HFF-Myc (cell line): Measurements from ENCODE around the gene FAM222A.

Experiments
- DNase-seq: peaks from one replicate; pipeline ENCODE4 v3.0.0-alpha.2; 2011; ENCODE audit warnings: low read depth; ENCODE audit errors: extremely low read depth
- H3K4me3 ChIP-seq: replicated peaks from 2 replicates; pipeline ENCODE4 v1.5.1; 2011; ENCODE audit warnings: low read depth, mild to moderate bottlenecking, control low read depth, low read length
- CTCF ChIP-seq: IDR thresholded peaks from 2 replicates; pipeline ENCODE4 v1.5.1; 2012; ENCODE audit warnings: mild to moderate bottlenecking, low read depth, low read length, control low read depth; ENCODE audit errors: missing control alignments

Gene FAM222A

DNA sequence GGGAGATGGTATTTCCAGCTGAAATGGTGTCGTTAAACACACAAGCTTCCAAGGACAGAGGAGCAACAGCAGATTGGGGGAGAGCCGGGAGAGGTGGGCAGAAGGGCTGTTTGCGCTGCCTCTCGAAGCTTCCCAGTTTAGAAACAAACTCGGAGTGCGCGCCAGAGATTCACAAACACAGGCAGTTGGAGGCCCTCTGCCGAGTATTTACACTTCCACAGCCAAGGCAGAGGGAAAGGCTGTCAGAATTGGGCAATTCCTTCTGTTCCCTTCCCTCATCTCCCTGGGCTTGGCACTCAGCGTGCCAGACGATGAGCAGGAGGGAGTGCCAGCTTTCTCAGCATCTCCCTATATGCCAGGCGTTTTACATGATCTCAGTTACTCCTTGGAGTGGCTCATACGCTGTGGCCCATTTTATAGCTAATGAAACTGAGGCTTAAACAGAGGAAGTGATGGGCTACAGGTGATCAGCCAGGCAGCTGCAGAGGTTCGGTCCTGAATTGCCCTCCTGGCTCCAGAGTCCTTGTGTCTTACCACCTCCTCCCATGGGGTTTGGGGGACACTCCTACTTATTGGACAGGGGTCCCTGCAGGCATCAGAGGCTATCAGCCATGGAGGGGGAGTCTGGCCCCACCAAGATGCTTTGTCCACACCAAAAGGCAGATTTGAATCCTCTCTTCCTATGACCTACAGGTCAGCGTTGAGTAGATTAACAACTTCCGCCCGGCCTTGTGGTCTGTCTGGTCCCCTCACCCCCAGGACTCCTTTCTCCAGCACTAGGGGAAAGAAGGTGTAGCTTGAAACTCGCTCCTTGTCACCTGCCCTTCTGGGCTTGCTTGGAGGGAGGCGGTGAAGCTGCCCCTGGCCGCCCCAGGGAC, 3.1 kb downstream of the FAM222A start:
- no peak for TF ChIP-seq CTCF
- DNase-seq: no peak
- H3K4me3 ChIP-seq: no peak overlapping the region

GRCh38 chr12:109717390-109718357, 4.0 kb downstream of the FAM222A start:
- no peak overlapping the region for H3K4me3 ChIP-seq
- no peak for DNase-seq
- no peak for TF ChIP-seq CTCF

- no peak for TF ChIP-seq CTCF
- no peak for DNase-seq
- H3K4me3 ChIP-seq: no peak overlapping the region
These were observed 4.8 kb downstream of the FAM222A start for GRCh38 chr12:109718390-109718789.

DNA sequence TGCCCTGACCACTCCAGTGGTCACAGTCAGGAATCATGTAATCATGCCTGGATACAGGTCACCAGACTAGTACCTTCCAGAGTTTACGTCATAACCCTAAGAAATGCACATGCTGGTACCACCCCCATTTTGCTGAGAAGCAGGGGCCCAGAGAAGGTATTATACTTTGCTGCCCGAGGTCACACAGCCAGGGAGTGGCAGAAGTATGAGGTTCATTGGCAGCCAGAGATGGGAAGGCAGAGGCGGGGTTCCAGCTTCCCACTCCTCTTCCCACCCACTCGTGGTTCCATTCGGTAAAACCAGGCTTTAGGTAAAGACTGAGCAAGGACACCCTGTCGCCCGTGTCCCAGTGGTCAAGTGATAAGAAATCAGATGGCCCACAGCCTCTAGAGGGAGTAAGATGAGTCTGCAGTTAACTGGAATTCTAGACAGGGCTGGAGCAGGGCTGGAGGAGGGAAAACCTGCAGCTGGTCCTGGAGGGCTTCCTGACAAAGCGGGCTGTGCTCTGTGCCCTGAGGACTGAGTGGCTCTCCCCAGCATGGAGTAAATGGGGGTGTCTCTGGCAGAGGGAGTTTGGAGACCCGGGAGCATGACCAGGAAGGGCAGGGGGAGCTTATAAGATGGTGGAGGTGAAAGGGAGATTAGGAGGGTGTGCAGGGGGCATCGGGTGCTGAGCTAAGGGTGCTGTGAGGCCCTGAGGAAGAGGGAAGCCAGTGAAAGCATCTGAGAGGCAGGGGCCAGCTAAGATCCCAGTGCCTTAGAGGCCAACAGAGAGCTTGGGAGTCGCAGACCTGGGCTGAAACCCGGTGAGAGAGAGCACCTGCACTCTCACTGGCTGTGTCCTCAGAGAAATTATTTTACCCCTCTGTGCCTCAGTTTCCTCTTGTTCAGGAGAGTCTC, 5.7 kb downstream of the FAM222A start:
- DNase-seq: no peak
- TF ChIP-seq CTCF: peak; percentile 27
- no peak overlapping the region for H3K4me3 ChIP-seq

DNA sequence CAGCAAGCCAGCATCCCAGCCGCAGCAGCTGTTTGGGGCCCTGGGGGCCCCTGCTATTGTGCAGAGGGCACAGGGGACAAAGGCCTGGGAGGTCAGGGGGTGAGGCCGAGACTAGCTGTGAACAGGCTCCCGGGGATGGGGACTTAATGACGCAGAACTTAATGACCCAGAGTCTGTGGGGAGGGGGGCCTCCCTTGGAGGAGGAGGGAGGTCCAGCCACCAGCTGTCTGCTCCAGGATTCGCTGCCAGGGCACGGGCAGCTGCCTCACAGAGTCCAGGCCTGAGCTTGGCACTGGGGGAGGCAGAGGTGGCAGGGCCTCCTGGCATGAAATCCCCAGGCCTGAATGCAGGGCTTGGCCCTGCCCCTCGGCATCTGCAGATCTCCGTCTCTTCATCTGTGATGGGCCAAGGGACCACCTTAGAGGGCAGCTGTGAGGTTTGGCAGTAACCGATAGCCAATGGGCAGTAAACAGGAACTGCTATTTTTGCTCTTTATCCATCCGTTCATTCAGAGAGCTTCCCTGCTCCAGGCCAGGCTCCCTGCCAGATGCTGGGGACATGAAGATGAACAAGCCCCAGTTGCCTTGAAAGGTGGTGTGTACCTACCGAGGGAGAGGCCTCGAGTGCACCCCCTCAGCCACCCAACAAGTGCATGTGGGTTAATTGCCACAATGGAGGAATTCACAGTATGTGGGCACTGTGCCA, 6.7 kb downstream of the FAM222A start:
- H3K4me3 ChIP-seq: no peak overlapping the region
- no peak for DNase-seq
- no peak for TF ChIP-seq CTCF

- TF ChIP-seq CTCF: no peak
- no peak overlapping the region for H3K4me3 ChIP-seq
- DNase-seq: no peak
These were observed 7.2 kb downstream of the FAM222A start for GRCh38 chr12:109720857-109721189.
